PC-3 (cell line): ENCODE data around the gene KRTAP20-4.

Experiments
- EZH2 ChIP-seq: fragments of 300-600 bp; sonication (generic); IDR thresholded peaks from one replicate; pipeline ENCODE4 v1.6.1; 2017; ENCODE audit warnings: antibody characterized with exemption, mild to moderate bottlenecking, low read length; ENCODE audit not compliant: unreplicated experiment
- TF ChIP-seq, protein P1 (sequence below): fragments of 300-600 bp; sonication (generic); conservative IDR thresholded peaks from 2 replicates; pipeline ENCODE4 v1.5.1; 2017; ENCODE audit warnings: antibody characterized with exemption, low read depth, mild to moderate bottlenecking, low read length

GRCh38 chr21:30628109-30628508 is 7.7 kb downstream of the KRTAP20-4 start:
- TF ChIP-seq, protein P1, sequence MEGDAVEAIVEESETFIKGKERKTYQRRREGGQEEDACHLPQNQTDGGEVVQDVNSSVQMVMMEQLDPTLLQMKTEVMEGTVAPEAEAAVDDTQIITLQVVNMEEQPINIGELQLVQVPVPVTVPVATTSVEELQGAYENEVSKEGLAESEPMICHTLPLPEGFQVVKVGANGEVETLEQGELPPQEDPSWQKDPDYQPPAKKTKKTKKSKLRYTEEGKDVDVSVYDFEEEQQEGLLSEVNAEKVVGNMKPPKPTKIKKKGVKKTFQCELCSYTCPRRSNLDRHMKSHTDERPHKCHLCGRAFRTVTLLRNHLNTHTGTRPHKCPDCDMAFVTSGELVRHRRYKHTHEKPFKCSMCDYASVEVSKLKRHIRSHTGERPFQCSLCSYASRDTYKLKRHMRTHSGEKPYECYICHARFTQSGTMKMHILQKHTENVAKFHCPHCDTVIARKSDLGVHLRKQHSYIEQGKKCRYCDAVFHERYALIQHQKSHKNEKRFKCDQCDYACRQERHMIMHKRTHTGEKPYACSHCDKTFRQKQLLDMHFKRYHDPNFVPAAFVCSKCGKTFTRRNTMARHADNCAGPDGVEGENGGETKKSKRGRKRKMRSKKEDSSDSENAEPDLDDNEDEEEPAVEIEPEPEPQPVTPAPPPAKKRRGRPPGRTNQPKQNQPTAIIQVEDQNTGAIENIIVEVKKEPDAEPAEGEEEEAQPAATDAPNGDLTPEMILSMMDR, result no peak
- no peak for TF ChIP-seq EZH2
